C4-2B (cell line): ENCODE results near the gene GRIP1.

Experiments used
- CTCF ChIP-seq: fragments of 450-650 bp; conservative IDR thresholded peaks from 2 replicates; pipeline ENCODE4 v1.5.1; 2017; ENCODE audit warnings: mild to moderate bottlenecking
- ZFX ChIP-seq: fragments of 450-650 bp; IDR thresholded peaks from 2 replicates; pipeline ENCODE4 v1.6.1; 2017

GRCh38 chr12:66539431-66539830 lies 139.4 kb downstream of the GRIP1 start:
- TF ChIP-seq CTCF: no peak
- TF ChIP-seq ZFX: no peak
